RKO (cell line): ENCODE results near the gene UPF1.
A peak's percentile ranks its signal among the peaks of the same experiment; 100 is the strongest.

Experiments
- DNase-seq: peaks from one replicate; pipeline ENCODE4 v3.0.0-alpha.2; 2016; ENCODE audit warnings: low spot score

UPF1 gene

GRCh38 chr19:18831524-18832305 is at the start of gene UPF1:
Gene UPF1 (plus strand): TSS chr19:18831959. CDS start chr19:18832210, 251 bp downstream.
- DNase-seq: peak; percentile 94

- DNase-seq: no peak
Measured at GRCh38 chr19:18782559-18783225, 49.1 kb upstream of the UPF1 start.

- no peak for DNase-seq
Measured at GRCh38 chr19:18783958-18784785, 47.6 kb upstream of the UPF1 start.

GRCh38 chr19:18784786-18785120 is 47.0 kb upstream of the UPF1 start:
- no peak for DNase-seq

DNA sequence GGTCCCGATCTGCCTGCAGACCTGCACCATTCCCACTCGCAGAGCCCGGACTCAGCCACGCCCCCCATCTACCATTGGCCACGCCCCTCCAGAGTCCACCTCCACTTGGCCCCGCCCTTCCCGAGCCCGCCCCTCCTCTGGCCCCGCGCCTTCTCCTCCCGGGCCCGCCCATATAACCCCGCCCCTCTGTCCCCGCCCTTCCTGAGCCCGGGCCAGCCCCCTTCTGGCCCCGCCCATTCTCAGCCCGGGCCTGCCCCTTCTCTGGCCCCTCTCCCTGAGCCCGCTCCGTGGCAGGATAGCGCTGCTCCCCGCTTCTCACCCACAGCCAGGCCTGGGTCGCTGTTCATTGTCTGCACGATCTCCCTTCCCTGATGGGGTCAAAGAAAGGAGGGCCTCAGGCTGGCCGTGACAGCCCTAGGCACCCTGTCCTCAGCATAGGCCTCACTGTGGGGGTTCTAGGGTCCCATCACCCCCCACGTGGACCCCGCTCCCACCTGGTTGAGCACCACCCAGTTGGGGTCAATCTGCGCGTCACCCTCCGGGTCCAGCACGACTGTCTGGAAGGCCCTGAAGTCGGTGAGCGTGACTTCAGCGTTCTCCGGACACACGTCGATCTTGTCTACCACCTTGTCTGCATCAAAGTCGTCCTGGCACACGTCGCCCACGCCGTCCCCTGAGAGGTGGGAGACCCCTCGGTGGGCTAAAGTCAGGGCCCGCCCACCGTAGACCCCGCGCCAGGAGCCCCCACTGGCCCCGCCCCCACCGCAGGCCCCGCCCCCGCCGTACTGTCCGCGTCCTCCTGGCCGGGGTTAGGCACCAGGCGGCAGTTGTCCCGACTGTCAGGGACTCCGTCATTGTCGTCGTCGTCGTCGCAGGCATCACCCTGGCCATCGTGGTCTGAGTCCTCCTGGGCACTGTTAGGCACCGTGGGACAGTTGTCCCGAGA is 46.3 kb upstream of the UPF1 start:
- peak; percentile 59 for DNase-seq

DNA sequence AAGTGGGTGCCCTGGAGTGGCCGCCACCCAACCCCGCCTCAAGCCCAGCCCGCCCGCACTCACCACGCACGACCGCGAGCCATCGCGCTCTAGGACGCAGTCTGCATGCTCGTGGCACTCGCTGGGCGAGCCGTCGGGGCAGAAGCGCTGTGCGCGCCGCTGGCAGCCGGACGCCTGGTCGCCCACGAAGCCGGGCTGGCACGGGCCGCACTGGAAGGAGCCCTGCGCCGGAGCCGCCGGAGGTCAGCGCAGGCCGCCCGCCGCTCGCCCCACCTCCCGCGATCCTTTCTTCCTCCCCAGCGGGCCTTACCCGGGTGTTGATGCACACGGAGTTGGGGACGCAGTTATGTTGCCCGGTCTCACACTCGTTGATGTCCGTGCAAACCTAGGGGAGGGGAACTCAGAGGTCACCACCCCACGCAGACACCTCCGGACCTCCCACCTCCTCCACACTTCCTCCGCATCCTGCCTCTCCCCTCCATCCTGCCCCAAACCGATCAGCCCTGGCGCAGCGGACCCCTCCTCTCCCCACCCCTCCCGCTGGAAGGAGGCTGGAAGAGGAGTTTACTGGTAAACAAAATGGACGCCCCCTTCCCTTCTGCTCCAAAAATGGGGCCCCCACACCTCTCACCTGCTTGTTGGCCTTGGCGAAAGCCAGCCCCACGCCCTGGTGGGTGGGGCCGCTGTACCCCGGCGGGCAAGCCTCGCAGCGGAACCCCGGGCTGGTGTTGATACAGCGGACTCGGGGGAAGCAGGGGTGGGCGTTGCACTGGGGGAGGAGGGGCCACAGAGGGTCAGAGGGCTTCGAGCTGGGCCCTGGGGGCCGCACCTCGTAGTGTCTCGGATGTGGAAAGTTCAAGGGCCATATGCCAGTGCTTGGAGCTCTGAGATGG is 43.0 kb upstream of the UPF1 start:
- no peak for DNase-seq

DNA sequence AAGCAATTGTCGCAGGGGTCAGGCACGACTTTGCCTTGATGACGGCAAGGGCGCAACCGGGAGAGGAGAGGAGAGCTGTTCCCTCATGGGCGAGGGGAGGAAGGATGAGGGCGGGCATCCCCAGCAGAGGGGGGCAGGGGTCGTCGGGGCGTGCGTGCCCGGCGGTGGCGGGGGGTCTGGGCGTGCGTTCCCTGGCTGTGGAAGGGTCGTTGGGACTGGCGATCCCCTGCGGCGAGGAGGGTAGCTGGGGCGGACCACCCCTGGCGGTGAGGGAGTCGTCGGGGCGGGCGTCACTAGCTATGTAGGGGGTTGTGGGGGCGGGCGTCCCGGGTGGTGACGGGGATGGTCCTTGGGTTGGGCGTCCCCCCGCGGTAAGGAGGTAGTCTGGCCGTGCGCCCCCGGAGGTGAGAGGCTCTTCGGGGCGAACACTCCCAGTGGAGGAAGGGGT is 42.3 kb upstream of the UPF1 start:
- DNase-seq: no peak

DNA sequence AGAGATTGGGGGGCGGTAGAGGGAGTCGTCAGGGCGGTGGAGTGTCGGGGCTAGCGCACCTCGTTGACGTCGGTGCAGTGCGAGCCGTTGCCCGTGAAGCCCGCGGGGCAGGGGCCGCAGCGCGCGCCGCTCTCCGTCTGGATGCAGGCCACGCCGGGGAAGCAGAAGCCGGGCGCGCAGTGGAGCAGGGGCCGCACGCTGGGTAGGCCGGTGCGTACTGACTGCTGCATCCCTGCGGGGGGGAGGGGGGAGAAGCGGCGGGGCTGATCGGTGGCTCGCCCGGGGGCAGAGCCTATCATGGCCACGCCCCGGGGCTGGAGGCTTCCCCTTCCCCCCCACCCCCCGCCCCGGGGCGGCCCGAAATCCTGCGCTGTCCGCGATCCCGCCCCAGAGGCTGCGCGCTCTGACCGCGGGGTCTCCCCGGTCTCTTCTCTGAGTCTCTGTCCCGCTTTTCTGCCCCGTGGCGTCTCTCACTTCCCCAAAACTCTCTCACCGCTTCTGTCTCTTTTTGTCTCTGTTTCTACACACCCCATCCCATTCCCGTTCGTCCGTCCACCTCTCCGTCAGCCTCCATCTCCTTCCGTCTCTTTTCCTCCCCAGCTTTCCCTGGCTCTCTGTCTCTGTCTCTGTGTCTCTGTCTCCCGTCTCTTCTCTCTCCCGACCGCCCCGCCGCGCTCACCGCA is 41.7 kb upstream of the UPF1 start:
- DNase-seq: no peak

GRCh38 chr19:18790566-18791314 is 41.0 kb upstream of the UPF1 start, which contains the start of gene COMP:
Gene COMP (minus strand): TSS chr19:18791305. CDS start chr19:18791269, 36 bp downstream.
- DNase-seq: no peak

DNA sequence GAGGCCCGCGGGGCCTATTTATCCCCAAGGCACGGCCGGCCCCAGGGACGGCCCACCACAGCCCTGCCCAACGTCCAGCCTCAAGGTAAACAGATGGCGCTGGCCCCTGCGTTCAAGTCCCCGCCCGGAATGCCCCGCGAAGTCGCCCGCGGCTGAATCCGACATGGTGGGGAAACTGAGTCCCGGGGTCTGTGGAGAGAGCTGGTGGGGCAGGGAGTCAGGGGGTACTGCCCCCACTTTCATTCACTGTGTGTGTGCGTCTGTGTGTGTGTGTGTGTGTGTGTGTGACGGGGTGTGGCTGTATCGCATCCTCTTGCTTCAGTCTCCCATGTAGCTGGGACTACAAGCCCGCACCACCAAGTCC is 40.5 kb upstream of the UPF1 start:
- no peak for DNase-seq

- no peak for DNase-seq
Measured at GRCh38 chr19:18792661-18793060, 39.1 kb upstream of the UPF1 start.

DNA sequence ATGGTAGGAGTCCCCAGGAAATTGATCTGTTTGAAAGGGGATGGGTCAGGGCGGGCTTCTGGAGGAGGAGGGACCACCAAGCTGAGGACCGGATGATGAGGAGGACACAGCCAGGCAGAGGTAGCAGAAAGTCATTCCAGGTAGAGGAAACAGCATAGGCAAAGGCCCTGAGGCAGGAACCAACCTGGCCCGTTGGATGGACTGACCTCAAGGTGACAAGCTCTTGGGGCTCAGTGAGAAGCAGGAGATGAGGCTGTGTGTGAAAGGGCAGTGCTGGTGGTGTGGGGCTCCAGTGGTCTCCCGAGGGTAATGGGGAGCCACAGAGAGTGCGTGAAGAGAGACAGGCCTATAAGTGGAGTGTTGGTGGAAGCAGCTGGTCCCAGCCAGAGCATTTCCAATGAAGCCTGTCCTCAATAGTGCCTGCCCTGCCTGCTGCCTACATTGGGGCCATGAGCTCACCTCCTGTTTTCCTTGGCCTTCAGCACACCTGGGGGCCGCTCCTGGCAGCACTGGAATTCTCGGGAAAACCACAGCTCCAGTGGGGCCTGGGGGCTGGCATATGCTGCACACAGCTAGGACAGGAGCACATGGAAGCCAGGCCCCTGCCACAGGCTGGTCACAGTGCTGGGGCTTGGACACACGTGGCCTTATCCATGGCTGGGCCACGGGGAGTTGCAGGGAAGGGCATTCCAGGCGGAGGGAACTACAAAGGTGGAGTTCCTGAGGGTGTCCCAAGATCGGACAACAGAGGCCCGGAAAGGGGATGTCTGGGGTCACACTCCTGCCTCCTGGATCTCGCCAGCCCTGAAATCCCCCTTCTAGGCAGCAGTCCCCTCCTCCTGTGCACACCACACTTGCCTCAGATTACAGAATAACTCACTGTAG is 38.4 kb upstream of the UPF1 start:
- DNase-seq: no peak

- DNase-seq: no peak
Measured at GRCh38 chr19:18794029-18794313, 37.8 kb upstream of the UPF1 start.

GRCh38 chr19:18794692-18795091 is 37.1 kb upstream of the UPF1 start:
- no peak for DNase-seq

DNA sequence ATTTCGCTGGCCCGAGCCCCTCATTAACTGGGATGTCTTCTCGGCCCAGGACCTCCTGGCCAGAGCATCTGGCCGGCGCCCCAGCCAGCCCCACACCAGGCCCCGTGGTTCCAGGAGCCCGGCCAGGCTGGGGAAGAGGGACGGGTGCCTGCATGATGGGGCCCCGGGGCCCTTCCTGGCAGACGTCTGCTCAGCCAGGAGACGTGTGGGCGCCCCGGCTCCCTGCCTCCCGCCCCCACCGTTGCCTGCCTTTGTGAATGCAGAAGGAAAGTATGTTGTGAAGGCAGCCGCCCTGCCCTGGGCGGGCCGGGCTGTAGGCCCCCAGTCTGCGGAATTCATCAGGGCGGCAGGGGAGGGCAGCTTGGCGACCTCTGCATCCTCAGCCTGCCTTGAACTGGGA is 36.2 kb upstream of the UPF1 start:
- DNase-seq: no peak

DNA sequence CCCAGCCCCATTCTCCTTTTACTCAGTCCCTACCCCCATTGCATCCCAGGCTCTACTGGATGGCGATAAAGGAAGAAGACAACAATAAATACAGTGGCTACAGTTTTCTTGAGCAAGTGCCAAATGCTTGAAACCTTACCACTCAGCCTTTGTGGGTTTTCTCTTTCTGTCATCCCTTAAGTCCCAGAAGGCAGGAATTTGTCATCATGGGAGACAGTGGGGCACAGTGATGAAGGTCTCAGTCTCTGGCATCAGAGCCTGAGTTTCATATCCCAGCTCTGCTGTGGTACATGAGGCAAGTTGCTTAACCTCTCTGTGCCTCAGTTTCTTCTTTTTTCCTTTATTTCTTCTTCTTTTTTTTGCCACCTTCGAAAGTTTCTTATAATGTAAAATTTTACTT is 35.5 kb upstream of the UPF1 start:
- no peak for DNase-seq

GRCh38 chr19:18798384-18799352 is 33.1 kb upstream of the UPF1 start:
- no peak for DNase-seq
